Activated naive CD4-positive, alpha-beta T cell (primary cell): ENCODE measurements around the gene SYT8.

ENCODE experiments used
- DNase-seq, 4 experiments: peaks; one replicate each; lab custom pipeline; 2025; lab: John Stamatoyannopoulos, UW

Gene SYT8

GRCh38 chr11:1832211-1832919 lies 2.4 kb upstream of the SYT8 start:
- peak; percentile 45 to 74 (median 53) for DNase-seq

GRCh38 chr11:1832920-1833295 lies 1.9 kb upstream of the SYT8 start:
- DNase-seq, result no peak

GRCh38 chr11:1834062-1834610 lies 654 bp upstream of the SYT8 start:
- no peak for DNase-seq

DNA sequence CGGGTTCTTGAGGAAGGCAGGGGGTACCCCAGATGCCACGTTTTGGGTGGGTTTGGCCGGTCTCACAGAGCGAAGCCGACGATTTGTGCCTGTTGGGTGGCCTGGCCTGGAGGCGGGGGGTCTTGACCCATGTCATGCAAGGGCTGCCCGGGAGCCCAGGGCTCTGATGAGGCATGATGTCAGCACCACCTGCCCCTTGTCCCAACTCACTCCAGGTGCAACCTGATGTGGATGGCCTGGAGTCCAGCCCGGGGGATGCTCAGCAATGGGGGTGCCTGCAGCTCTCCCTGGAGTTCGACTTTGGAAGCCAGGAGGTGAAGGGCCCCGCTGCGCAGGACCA lies 851 bp downstream of the SYT8 start:
- DNase-seq, result no peak

GRCh38 chr11:1836011-1836945 lies 1.5 kb downstream of the SYT8 start:
- DNase-seq, result no peak

DNA sequence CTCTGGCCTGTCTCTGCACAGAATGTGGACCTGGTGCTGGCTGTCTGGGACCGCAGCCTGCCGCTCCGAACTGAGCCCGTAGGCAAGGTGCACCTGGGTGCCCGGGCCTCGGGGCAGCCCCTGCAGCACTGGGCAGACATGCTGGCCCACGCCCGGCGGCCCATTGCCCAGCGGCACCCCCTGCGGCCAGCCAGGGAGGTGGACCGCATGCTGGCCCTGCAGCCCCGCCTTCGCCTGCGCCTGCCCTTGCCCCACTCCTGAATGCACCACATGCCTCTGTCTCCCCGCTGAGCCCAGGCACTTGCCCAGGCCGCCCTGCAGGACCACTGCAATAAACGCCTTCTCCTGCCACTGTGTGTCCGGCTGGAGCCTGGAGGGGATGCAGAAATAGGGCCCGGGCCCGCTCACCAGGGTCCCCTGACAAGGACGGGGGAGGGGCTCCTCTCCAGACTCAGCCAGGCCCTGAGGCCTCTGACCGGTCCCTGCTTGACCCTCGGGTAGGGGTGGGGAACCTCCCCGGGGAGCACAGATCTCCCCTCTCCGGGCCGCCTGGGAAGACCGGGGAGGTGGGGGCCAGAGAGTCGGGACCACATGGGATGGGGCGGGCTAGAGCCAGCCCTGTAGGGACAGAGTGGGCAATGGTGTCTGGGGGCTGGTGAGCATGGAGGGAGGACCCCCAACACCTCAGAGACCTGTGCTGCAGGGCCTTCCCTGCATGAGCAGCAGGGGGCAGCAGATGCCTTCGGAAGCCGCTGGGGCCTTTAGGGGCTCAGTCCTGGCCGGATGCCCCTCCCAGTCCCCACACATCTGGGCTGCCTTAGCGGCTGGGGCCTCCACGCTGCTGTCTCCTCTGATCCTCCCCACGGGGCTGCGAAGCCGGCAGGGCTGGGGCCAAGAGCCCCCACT lies 2.6 kb downstream of the SYT8 start:
- DNase-seq, result peak; percentile 37 to 83 (median 58)

- DNase-seq, result no peak
Observed at GRCh38 chr11:1838077-1838425, 3.3 kb downstream of the SYT8 start.

GRCh38 chr11:1838426-1839144 lies 3.8 kb downstream of the SYT8 start, which contains the start of gene TNNI2:
Gene TNNI2, plus strand, starts transcription at chr11:1838981. Its CDS starts 716 bp downstream, at chr11:1839697.
- no peak for DNase-seq

GRCh38 chr11:1839204-1839923 lies 4.6 kb downstream of the SYT8 start:
- DNase-seq, result no peak

DNA sequence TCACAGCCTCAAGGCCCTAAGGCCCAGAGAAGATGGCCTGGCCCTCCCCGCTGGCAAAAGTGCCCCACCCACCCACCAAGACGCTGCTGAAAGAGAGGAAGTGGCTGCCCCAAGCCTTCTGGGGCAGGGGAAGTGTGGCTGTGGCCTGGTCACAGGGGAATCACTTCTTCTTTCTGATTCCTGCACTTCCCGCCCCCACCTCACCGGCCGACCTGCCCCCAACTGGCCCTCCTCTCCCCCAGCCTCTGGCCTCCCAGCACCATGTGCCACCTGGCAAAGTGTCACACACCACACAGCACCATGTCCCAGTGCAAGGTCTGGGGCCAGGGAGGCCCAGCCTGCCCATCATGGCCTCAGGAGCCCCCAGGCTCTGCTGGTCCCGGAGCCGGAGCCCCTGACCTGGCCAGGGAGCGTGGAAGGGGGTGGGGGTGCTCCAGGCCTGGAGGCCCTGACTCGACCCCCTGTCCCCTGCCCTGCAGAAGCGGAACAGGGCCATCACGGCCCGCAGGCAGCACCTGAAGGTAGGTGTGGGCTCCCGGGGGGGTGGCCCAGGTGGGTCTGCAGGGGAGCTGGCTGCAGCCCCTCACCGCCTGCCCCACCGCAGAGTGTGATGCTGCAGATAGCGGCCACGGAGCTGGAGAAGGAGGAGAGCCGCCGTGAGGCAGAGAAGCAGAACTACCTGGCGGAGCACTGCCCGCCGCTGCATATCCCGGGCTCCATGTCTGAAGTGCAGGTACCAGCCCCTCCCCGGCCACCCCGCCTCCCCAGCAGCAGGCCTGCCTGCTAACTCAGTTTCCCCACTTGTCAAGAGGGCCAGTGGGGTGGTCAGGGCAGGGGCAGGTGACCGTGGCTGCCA lies 5.4 kb downstream of the SYT8 start:
- no peak for DNase-seq

- DNase-seq, result no peak
Observed at GRCh38 chr11:1840780-1841480, 6.1 kb downstream of the SYT8 start.

DNA sequence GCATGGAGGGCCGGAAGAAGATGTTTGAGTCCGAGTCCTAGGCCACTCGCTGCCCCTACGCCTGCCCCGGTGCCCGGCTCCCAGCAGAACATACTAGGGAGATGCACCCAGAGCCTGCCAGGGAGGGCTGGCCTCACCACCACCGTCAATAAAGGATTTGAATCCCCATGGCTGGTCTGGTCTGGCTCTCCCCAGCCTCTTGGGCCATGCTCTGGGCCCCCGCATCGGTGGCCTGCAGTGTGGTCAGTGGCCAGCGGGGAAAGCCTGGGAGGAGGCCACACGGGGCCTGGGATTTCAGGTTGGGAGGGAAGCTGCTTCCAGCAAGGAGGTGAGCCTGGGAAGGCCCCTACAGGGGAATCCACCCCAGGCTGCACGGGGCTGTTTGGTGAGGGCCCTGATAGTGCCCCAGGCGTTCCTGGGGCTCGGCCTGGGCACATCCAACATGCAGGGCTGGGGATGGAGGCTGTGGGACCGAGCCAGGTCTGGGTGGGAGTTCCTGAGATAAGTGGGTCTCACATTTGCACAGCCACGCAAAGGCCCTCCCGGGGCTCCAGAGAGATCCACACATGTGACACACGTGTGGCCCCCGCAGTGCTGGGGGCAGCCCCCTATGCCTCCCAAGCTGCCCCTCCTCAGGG lies 6.8 kb downstream of the SYT8 start:
- no peak for DNase-seq

DNA sequence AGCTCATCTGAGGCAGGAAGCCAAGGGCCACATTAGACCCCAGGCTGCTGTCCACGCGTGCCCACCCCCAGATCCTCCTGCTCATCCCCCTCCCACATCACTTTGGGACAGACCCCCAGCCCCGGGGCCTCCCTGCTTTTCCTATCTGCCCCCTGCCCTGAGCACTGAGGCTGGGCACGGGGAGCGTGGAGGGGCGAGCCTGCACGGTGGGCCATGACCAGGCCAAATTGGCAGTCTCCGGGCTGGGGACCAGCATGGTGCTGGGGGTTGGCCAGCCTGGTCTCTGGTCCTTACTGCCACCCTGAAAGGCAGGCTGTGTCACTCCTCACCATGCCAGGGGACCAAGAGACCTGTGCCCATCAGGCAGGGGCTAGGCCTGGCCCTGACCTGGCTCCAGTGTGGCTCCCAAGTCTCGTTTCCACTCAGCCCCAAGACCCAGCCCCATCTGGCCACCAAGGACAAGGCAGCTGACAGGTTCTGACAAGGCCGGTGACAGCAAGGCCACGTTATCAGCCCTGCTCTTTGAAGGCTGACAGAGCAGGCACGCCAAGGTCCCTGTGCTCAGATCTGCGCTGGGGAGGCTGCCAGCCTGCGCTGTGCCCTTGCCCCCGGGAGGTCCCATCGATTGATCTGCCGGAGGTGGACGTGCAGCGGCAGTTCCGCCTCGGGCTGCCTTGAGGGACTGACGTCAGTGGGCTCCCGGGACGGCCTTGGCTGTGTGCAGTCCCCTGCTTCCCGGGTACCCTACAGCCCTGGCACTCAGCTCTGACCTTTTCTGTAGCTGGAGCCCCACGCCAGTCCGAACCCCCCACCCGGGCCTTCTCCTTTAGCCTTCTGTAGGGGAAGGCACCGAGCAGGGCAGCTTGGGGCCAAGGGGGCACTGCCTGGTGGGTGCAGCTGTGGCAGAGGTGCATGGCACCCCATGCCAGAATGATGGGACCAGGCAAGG lies 7.6 kb downstream of the SYT8 start:
- DNase-seq, result no peak

DNA sequence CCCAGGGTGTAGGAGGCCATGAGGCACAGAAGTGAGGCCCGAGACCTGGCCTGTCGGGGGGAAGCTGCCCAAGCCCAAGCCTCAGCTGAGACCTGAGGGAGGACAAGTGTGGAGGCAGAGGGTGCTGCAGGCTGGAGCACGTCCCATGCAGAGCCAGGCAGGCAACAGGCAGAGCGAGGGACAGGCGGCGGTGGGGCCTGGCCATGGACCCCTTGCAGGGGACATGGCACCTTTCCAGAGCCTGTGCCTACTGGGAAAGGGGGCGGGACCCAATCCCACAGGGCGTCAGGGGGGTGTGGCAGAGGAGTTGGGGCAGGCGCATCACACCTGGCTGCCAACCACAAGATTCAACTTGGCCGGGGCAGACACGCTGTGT lies 8.3 kb downstream of the SYT8 start:
- no peak for DNase-seq

DNA sequence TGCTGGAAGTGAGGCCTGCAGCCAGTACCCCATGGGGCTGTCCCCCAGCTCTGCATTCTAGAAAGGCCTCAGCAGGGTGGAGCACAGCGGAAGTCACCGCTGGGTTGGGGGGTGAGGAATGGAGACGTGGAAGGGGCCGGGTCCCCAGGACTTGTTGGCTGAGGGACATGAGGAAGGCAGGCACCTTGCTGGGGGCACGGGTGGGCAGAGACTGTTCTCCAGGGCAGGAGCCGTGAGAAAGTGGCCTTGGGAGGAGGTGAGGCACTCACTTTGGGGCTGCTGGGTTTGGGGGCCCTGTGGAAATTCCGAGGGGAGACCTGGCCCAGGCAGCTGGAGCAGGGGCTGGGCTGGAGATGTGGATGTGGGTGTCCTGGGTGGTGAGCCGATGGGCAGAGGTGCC lies 9.0 kb downstream of the SYT8 start:
- no peak for DNase-seq

GRCh38 chr11:1844221-1845094 lies 9.7 kb downstream of the SYT8 start:
- DNase-seq, result peak in 2 of 4 experiments; percentile 24 to 29

GRCh38 chr11:1845095-1845429 lies 10.3 kb downstream of the SYT8 start:
- no peak for DNase-seq
